ENCODE results near the gene FCGR1A.
"Not testable (repeated sequence)": the region's sequence is repeated elsewhere in the genome, so short reads cannot be mapped to it uniquely, and the experiment has no call there.

The FCGR1A gene

DNA sequence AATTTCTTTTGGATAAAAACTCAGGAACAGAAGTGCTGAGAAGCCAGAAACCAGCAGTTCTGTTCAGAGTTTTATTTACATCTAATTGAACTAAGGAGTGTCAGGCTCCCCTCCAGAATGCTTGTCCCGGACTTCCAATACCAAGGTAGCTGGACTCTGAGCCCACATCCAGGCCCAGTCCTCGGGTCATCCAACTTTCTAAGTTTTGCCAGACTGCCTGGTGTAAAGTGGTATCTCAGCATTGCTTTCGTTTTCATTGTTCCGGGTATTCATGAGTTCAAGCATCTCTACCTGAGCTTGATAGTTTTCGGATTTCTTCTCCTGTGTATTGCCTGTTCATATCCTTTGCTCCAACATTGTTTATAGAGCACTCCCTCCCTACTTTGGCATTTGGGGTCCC is 37.9 kb downstream of the FCGR1A start:
- H3K4me1 ChIP-seq (ENCODE audit: low read depth, poor library complexity, severe bottlenecking); H3K4me3 ChIP-seq (IDR thresholded peaks at IDR 0.05; ENCODE audit: insufficient read depth, low read depth, low read length); H3K79me2 ChIP-seq (ENCODE audit: insufficient read depth, low read depth); H4K20me1 ChIP-seq (ENCODE audit: insufficient read depth); H3K27ac ChIP-seq; H2AFZ ChIP-seq (ENCODE audit: low read depth); H3K27me3 ChIP-seq (ENCODE audit: insufficient read depth, low read depth); H3K9ac ChIP-seq; H3K36me3 ChIP-seq (ENCODE audit: insufficient read depth); H3K4me2 ChIP-seq: not testable (repeated sequence)

DNA sequence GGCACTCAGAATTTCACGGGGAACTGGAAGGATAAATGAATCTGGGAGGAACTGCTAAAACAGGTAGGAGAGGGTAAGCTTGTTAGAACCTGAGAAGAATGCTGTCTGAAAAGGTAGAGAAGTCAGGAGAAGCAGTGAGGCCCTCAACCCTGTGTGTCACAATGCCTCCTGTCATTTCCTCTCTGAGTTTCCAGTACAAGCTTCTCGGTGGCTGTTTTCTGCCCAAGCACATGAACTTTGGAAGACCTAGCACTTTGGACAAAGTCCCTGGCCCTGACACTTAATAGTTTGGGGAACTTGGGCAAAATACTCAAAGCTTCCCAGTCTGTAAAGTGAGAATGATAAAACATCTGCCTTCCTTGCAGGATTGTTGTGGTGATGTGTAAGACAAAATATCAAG is 44.1 kb downstream of the FCGR1A start:
- not testable (repeated sequence) for H3K27ac ChIP-seq; H3K4me3 ChIP-seq (IDR thresholded peaks at IDR 0.05; ENCODE audit: insufficient read depth, low read depth, low read length); H3K4me2 ChIP-seq; H2AFZ ChIP-seq (ENCODE audit: low read depth); H4K20me1 ChIP-seq (ENCODE audit: insufficient read depth); H3K79me2 ChIP-seq (ENCODE audit: insufficient read depth, low read depth); H3K27me3 ChIP-seq (ENCODE audit: insufficient read depth, low read depth); H3K9ac ChIP-seq; H3K36me3 ChIP-seq (ENCODE audit: insufficient read depth); H3K4me1 ChIP-seq (ENCODE audit: low read depth, poor library complexity, severe bottlenecking)

GRCh38 chr1:149831764-149832315 is 49.3 kb downstream of the FCGR1A start:
- not testable (repeated sequence) for H3K27ac ChIP-seq; H3K9ac ChIP-seq; H3K4me3 ChIP-seq (IDR thresholded peaks at IDR 0.05; ENCODE audit: insufficient read depth, low read depth, low read length); H3K4me1 ChIP-seq (ENCODE audit: low read depth, poor library complexity, severe bottlenecking); H4K20me1 ChIP-seq (ENCODE audit: insufficient read depth); H3K79me2 ChIP-seq (ENCODE audit: insufficient read depth, low read depth); H3K4me2 ChIP-seq; H2AFZ ChIP-seq (ENCODE audit: low read depth); H3K36me3 ChIP-seq (ENCODE audit: insufficient read depth); H3K27me3 ChIP-seq (ENCODE audit: insufficient read depth, low read depth)

DNA sequence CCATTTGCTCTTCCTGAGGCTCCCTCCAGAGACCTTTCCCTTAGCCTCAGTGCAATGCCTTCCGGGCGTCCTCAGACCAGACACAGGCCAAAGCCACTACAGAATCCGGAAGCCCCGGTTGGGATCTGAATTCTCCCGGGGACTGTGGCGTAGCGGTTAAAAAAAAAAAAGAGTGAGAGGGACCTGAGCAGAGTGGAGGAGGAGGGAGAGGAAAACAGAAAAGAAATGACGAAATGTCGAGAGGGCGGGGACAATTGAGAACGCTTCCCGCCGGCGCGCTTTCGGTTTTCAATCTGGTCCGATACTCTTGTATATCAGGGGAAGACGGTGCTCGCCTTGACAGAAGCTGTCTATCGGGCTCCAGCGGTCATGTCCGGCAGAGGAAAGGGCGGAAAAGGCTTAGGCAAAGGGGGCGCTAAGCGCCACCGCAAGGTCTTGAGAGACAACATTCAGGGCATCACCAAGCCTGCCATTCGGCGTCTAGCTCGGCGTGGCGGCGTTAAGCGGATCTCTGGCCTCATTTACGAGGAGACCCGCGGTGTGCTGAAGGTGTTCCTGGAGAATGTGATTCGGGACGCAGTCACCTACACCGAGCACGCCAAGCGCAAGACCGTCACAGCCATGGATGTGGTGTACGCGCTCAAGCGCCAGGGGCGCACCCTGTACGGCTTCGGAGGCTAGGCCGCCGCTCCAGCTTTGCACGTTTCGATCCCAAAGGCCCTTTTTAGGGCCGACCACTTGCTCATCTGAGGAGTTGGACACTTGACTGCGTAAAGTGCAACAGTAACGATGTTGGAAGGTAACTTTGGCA is 50.0 kb downstream of the FCGR1A start:
- not testable (repeated sequence) for H4K20me1 ChIP-seq (ENCODE audit: insufficient read depth); H3K36me3 ChIP-seq (ENCODE audit: insufficient read depth); H3K4me1 ChIP-seq (ENCODE audit: low read depth, poor library complexity, severe bottlenecking); H3K27ac ChIP-seq; H3K4me2 ChIP-seq; H3K9ac ChIP-seq; H2AFZ ChIP-seq (ENCODE audit: low read depth); H3K79me2 ChIP-seq (ENCODE audit: insufficient read depth, low read depth); H3K4me3 ChIP-seq (IDR thresholded peaks at IDR 0.05; ENCODE audit: insufficient read depth, low read depth, low read length); H3K27me3 ChIP-seq (ENCODE audit: insufficient read depth, low read depth)

- H3K27me3 ChIP-seq (ENCODE audit: insufficient read depth, low read depth); H4K20me1 ChIP-seq (ENCODE audit: insufficient read depth); H3K4me3 ChIP-seq (IDR thresholded peaks at IDR 0.05; ENCODE audit: insufficient read depth, low read depth, low read length); H3K79me2 ChIP-seq (ENCODE audit: insufficient read depth, low read depth); H3K36me3 ChIP-seq (ENCODE audit: insufficient read depth); H3K9ac ChIP-seq; H2AFZ ChIP-seq (ENCODE audit: low read depth); H3K4me1 ChIP-seq (ENCODE audit: low read depth, poor library complexity, severe bottlenecking); H3K4me2 ChIP-seq; H3K27ac ChIP-seq: not testable (repeated sequence)
These were observed 50.6 kb downstream of the FCGR1A start for GRCh38 chr1:149833144-149833543.

- H3K27me3 ChIP-seq (ENCODE audit: insufficient read depth, low read depth); H3K9ac ChIP-seq; H2AFZ ChIP-seq (ENCODE audit: low read depth); H3K36me3 ChIP-seq (ENCODE audit: insufficient read depth); H4K20me1 ChIP-seq (ENCODE audit: insufficient read depth); H3K4me2 ChIP-seq; H3K4me3 ChIP-seq (IDR thresholded peaks at IDR 0.05; ENCODE audit: insufficient read depth, low read depth, low read length); H3K27ac ChIP-seq: not testable (repeated sequence)
- Histone ChIP-seq H3K79me2 (ENCODE audit: insufficient read depth, low read depth) (peaks cover 30% of the 10 kb centered on the region), H3K4me1 (ENCODE audit: low read depth, poor library complexity, severe bottlenecking) (peaks cover 22% of the 10 kb centered on the region)
These were observed 58.7 kb downstream of the FCGR1A start for GRCh38 chr1:149841149-149841548.

Data from KMS-11 (cell line).